GM12865 (cell line): ENCODE results near the gene TMPRSS4.
"Not testable (repeated sequence)": the region's sequence is repeated elsewhere in the genome, so short reads cannot be mapped to it uniquely, and the experiment has no call there.

Experiments used
- DNase-seq: peaks from one replicate; pipeline ENCODE4 v3.0.0; 2010; ENCODE audit warnings: low read depth
- H3K4me3 ChIP-seq: 2 replicates; pipeline ENCODE4 v1.5.1; 2011; ENCODE audit warnings: mild to moderate bottlenecking, low read depth, low read length, control low read depth
- TF ChIP-seq, protein P1 (sequence below): IDR thresholded peaks from 2 replicates; pipeline ENCODE4 v1.5.1; 2011; ENCODE audit warnings: low read length, control low read depth, low read depth, inconsistent platforms; ENCODE audit not compliant: insufficient read depth; ENCODE audit errors: missing control alignments

Gene TMPRSS4

DNA sequence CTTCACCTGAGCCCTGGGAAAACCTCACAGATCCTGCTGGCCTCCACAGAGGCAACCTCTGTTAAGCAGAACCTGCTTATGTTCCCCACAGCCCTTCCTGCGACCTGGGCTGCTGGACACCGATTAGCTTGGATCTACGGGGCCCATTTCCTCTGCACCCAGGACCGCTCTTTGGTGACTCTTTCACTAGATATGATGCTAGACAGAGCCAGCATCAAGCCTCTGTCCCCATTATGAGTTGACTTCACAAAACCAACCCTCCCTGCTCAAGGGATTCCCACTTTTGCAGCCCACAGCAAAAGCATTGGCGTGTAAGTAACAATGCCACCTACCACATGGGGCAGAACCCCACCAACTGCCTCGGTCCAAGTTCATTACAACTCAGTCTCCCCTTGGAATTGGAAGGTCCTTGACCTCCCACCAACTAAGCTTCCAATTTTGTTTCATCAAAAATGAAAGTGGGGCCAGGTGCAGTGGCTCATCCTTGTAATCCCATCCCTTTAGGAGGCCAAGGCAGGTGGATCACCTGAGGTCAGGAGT, 15.2 kb upstream of the TMPRSS4 start:
- DNase-seq, result no peak
- TF ChIP-seq, protein P1, sequence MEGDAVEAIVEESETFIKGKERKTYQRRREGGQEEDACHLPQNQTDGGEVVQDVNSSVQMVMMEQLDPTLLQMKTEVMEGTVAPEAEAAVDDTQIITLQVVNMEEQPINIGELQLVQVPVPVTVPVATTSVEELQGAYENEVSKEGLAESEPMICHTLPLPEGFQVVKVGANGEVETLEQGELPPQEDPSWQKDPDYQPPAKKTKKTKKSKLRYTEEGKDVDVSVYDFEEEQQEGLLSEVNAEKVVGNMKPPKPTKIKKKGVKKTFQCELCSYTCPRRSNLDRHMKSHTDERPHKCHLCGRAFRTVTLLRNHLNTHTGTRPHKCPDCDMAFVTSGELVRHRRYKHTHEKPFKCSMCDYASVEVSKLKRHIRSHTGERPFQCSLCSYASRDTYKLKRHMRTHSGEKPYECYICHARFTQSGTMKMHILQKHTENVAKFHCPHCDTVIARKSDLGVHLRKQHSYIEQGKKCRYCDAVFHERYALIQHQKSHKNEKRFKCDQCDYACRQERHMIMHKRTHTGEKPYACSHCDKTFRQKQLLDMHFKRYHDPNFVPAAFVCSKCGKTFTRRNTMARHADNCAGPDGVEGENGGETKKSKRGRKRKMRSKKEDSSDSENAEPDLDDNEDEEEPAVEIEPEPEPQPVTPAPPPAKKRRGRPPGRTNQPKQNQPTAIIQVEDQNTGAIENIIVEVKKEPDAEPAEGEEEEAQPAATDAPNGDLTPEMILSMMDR, result no peak
- H3K4me3 ChIP-seq, result no peak overlapping the region

DNA sequence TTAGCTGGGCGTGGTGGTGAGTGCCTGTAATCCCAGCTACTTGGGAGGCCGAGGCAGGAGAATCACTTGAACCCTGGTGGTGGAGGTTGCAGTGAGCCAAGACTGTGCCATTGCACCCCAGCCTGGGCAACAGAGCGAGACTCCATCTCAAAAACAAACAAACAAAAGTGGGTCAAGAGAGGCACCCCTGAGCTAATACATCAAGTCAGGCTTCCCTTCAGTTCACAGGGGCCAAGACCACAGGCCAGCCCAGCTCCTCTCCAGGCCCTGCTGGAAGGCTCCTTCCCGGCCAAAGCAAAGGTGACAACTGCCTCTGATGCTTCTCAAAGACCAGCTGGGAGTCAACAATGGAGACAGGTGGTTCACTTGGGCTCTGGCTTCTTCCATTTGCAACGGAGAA, 14.7 kb upstream of the TMPRSS4 start:
- not testable (repeated sequence) for H3K4me3 ChIP-seq, DNase-seq

DNA sequence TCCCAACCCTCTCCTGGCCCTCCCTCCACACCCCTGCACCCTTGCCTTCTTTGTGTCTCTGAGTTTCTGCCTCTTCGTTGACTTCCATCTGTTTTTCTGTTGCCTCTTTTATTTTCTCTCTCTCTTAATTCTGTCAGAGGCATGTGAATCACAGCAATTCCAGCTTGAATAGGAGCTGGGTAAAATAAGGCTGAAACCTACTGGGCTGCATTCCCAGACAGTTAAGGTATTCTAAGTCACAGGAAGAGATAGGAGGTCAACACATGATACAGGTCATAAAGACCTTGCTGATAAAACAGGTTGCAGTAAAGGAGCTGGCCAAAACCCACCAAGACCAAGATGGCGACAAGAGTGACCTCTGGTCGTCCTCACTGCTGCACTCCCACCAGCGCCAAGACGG, 14.2 kb upstream of the TMPRSS4 start:
- H3K4me3 ChIP-seq, DNase-seq: not testable (repeated sequence)

DNA sequence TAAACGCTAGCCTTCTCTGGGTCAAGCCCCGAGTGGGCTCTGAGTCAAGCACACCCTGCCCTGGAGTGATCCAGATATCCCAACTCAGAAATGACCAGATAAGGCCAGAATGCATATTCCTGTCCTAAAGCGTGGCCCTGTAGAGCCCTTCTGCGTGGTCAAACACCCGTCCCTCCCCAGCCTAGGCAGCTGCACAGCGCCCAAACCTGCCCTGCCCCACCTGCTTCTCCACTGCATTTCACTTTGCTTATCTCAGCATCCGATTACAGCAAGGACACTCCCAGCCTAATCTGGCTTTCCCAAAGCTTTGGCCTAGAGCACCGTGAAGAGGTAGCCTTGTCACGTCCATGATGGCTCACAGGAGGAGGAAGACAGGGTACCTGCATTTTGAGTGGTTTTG, 11.9 kb upstream of the TMPRSS4 start:
- DNase-seq, result no peak
- H3K4me3 ChIP-seq, result no peak overlapping the region
- TF ChIP-seq, protein P1, result no peak

DNA sequence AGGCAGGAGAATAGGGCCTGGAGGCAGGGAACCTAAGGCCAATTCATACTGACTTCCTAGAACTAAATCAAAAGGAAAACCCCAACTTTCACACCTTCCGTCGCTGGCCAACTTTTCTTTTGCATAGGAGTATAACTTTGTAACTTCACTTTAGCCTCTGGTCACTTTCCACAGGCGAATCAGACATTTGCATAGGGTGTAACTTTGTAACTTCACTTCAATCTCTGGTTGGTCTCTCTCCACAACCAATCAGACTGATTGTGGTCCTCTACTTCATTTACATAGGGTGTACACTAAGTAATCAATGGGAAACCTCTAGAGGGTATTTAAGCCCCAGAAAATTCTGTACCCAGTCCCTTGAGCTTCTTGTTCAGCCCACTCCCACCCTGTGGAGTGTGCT, 11.5 kb upstream of the TMPRSS4 start:
- TF ChIP-seq, protein P1, result no peak
- no peak for DNase-seq
- no peak overlapping the region for H3K4me3 ChIP-seq

DNA sequence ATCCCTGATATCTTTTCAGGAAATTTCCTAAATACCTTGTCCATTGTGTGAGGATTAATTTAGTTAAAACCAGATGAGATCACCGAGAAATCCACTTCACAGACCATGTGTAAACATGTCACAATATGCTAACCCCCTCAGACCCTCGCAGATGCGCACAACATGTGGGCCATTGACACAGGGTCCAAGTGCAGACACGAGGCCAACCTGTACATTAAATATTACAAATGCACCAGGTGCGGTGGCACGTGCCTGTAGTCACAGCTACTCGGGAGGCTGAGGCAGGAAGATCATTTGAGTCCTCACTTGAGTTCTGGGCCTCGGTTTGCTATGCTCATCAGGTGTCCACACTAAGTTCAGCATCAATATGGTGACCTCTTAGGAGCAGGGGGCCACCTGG, 9.9 kb upstream of the TMPRSS4 start:
- H3K4me3 ChIP-seq, result no peak overlapping the region
- TF ChIP-seq, protein P1, result no peak
- DNase-seq, result no peak

DNA sequence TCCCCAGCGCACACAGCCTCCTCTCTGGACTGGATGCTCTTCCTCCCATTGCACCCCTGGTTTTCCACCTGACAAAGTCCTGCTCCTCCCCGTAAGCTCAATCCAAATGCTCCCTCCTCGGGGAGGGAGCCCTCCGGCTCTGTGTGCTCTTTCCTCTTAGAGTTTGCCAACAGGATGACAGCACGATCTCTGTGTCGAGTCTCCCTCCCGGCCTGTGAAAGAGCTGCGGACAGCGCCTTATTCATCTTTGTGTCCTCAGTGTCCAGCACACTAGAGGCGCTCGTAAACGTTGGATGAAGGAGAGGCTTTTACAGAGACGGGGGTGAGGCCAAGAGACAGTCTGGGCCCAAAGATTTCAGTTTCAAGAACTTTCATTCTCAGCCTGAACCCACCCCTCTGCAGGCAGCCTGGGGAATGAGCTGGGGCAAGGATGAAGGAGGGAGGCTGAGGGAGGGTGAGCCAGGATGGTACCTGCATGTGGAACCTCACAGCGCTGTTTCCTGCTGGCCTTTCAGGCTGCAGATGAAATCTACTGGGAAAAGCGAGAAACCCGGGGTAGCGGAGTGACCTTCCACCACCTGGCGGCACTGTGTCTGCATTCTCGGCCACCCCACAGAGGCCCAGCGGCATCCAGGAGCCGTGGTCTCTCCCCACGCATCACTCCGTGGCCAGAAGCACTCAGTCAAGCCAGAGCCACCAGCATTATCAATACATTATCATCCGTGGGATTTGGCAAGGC, 8.5 kb upstream of the TMPRSS4 start:
- H3K4me3 ChIP-seq, result no peak overlapping the region
- TF ChIP-seq, protein P1, result no peak
- no peak for DNase-seq

DNA sequence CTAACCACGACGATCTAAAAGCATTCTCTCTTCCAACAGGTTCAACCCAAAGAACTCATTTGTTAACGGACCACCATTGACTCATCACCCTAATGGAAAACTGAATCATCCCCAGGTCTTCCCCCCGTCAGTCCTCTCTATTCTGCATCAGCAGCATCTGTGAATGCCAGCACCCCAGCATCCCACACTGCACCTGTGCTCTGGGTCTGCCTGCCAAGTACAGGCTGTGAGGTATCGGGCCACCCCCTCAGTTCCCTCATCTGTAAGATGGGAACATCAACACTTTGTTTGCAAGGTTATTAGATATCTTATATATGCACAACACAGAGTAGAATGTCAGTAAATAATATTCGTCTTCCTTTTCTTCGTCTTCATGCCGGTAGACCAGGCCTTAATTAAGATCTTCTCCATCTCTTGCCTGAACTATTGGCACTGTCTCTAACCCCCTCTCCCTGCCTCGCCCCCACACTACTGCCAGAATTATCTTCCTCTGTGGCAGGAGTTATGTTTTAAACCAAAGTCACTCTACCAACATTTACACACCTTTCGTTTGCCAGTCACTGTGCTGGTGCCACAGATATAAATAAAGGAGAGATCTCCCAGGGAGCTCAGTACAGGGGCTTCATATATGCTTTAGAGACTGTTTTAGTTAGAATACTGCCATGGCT, 7.8 kb upstream of the TMPRSS4 start:
- TF ChIP-seq, protein P1, result no peak
- DNase-seq, result no peak
- H3K4me3 ChIP-seq, result no peak overlapping the region
